ENCODE results near the gene BST1. TPM values are rescaled to one million over a fixed set of nuclear protein-coding genes. Genes with fewer than 3 reads are reported as not detected.

Gene BST1
- polyA plus RNA-seq, 1 of the 3 experiments (the other 2 are of a cell fraction): 7.3 TPM

DNA sequence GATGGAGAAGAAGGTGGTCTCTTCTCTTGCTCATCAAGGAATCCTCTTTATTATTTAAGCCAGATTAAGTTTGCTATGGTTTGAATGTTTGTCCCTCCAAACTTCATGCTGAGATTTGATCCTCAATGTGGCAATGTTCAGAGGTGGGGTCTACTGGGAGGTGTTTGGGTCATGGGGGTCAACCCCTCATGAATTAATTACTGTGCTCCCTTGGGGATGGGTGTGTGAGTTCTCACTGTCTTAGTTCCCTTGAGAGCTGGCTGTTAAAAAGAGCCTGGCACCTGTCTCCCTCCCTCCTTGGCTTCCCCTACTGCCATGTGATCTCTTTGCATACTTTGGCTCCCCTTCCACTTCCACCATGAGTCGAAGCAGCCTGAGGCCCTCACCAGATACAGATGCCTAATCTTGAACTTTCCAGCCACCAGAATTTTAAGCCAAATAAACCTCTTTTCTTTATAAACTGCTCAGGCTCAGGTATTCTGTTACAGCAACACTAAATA lies 39.3 kb downstream of the BST1 start:
- Histone ChIP-seq H4K20me1 (ENCODE audit: insufficient read depth) (no peaks in the 10 kb centered on the region), H3K27ac (ENCODE audit: low read depth in 2 of 2, low read length in 1 of 2) (no peak overlapping the region), H3K27me3 (ENCODE audit: insufficient read depth) (no peaks in the 10 kb centered on the region), H3K4me1 (ENCODE audit: control insufficient read depth in 1 of 2, insufficient read depth in 2 of 2, low read depth in 1 of 2, low read length in 1 of 2) (peaks cover 0 to 4% of the 10 kb centered on the region in 2 experiments; a peak in 1 of 4 replicates), H3K79me2 (ENCODE audit: insufficient read depth) (no peaks in the 10 kb centered on the region), H3K9me2 (no peaks in the 10 kb centered on the region), H3K4me3 (ENCODE audit: low read depth in 2 of 2, low read length in 1 of 2) (no peak overlapping the region), H3K36me3 (replicated peaks in 1 of 2; ENCODE audit: control insufficient read depth in 1 of 2, insufficient read depth in 2 of 2, low read length in 1 of 2) (no peaks in the 10 kb centered on the region), H3F3A (replicated peaks; ENCODE audit: insufficient read depth) (no peaks in the 10 kb centered on the region), H3K9ac (no peak overlapping the region), H2AFZ (ENCODE audit: low read depth) (no peak overlapping the region), H3K4me2 (no peak overlapping the region), H3K9me3 (no peaks in the 10 kb centered on the region)
- TF ChIP-seq YY1 (IDR thresholded peaks at IDR 0.05; ENCODE audit: low read depth) (no peak), MXI1 (IDR thresholded peaks at IDR 0.05; ENCODE audit: low read depth, low read length) (no peak), NFIC (IDR thresholded peaks at IDR 0.05; ENCODE audit: borderline replicate concordance) (no peak), SIN3A (IDR thresholded peaks at IDR 0.05; ENCODE audit: borderline replicate concordance, low read depth, low read length) (no peak)
- TF ChIP-seq, protein P1, sequence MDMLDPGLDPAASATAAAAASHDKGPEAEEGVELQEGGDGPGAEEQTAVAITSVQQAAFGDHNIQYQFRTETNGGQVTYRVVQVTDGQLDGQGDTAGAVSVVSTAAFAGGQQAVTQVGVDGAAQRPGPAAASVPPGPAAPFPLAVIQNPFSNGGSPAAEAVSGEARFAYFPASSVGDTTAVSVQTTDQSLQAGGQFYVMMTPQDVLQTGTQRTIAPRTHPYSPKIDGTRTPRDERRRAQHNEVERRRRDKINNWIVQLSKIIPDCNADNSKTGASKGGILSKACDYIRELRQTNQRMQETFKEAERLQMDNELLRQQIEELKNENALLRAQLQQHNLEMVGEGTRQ (IDR thresholded peaks at IDR 0.05; ENCODE audit: borderline replicate concordance, low read depth, low read length): no peak
- 6% methylated on average over 1 of the region's 1 CpG for WGBS (ENCODE audit: low lambda C conversion rate)
- no peak for DNase-seq
- POLR2A ChIA-PET: no interaction called here
- CTCF ChIA-PET: no interaction called here

DNA sequence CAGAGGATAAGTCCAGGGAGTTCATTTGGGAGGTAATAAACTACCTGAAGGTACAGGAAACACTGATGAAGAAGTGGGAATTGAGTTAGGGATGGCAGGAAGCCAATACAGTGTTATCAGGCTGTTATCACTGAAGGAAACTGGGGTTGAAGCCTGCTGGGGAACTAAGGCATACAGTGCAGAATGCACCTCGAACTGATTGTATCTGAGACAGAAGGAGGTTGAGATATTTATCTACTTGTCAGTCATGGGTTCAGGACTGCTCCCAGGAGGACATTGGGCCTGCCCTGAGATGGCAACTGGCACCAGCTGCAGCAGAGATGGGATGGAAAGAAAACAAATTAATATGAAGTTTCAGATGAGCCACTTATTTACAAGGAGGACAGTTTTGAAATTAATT lies 39.8 kb downstream of the BST1 start:
- POLR2A ChIA-PET: no interaction called here

DNA sequence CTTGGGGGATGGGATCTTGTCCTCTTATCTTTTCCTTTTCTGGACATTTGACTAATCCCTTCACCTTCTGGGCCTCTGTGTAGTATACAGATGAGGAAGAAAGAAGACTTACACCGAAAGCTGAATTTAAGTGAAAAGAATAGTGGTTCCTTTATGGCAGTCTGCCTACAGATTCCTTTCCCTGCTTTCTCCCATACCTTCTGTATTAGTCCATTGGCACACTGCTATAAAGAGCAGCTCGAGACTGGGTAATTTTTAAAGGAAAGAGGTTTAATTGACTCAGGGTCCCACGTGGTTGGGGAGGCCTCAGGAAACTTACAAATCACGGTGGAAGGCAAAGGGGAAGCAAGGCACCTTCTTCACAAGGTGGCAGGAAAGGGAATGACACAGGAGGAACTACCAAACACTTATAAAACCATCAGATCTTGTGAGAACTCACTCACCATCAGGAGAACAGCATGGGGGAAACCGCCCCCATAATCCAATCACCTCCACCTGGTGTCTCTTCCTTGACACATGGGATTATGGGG lies 41.2 kb downstream of the BST1 start:
- Histone ChIP-seq H3K4me3 (ENCODE audit: low read depth in 2 of 2, low read length in 1 of 2) (no peak overlapping the region), H3K36me3 (replicated peaks in 1 of 2; ENCODE audit: control insufficient read depth in 1 of 2, insufficient read depth in 2 of 2, low read length in 1 of 2) (no peaks in the 10 kb centered on the region), H3K9ac (no peak overlapping the region), H3K27me3 (ENCODE audit: insufficient read depth) (no peaks in the 10 kb centered on the region; the same call in 1 of the 2 replicates), H3K4me2 (no peak overlapping the region; the same call in 1 of the 2 replicates), H3K4me1 (ENCODE audit: control insufficient read depth in 1 of 2, insufficient read depth in 2 of 2, low read depth in 1 of 2, low read length in 1 of 2) (no peaks in the 10 kb centered on the region; a peak in 1 of 4 replicates), H3K27ac (ENCODE audit: low read depth in 2 of 2, low read length in 1 of 2) (no peak overlapping the region), H3K9me2 (no peaks in the 10 kb centered on the region), H3K9me3 (no peaks in the 10 kb centered on the region), H3F3A (replicated peaks; ENCODE audit: insufficient read depth) (no peaks in the 10 kb centered on the region), H3K79me2 (ENCODE audit: insufficient read depth) (no peaks in the 10 kb centered on the region), H2AFZ (ENCODE audit: low read depth) (no peak overlapping the region), H4K20me1 (ENCODE audit: insufficient read depth) (no peaks in the 10 kb centered on the region)
- POLR2A ChIA-PET: no interaction called here
- DNase-seq: no peak
- CTCF ChIA-PET: interaction anchor here (0.9 to 1.3 kb wide), 5 partner anchors 17 to 212 kb away, joined by 3 read pairs; no protein-coding TSS in a partner anchor
- 27% methylated on average over 5 of the region's 5 CpGs for WGBS (ENCODE audit: low lambda C conversion rate)
- TF ChIP-seq, protein P2, sequence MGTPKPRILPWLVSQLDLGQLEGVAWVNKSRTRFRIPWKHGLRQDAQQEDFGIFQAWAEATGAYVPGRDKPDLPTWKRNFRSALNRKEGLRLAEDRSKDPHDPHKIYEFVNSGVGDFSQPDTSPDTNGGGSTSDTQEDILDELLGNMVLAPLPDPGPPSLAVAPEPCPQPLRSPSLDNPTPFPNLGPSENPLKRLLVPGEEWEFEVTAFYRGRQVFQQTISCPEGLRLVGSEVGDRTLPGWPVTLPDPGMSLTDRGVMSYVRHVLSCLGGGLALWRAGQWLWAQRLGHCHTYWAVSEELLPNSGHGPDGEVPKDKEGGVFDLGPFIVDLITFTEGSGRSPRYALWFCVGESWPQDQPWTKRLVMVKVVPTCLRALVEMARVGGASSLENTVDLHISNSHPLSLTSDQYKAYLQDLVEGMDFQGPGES (IDR thresholded peaks at IDR 0.05; ENCODE audit: low read depth, low read length): no peak
- TF ChIP-seq TCF12 (IDR thresholded peaks at IDR 0.05) (no peak), RXRA (IDR thresholded peaks at IDR 0.05; ENCODE audit: borderline replicate concordance, low read depth) (no peak), EP300 (IDR thresholded peaks at IDR 0.05; ENCODE audit: borderline replicate concordance in 1 of 2, low read depth in 1 of 2, low read length in 1 of 2) (no peak), MXI1 (IDR thresholded peaks at IDR 0.05; ENCODE audit: low read depth, low read length) (no peak), FOSL2 (IDR thresholded peaks at IDR 0.05; ENCODE audit: borderline replicate concordance, low read depth) (no peak), POLR2AphosphoS5 (IDR thresholded peaks at IDR 0.05; ENCODE audit: low read depth, low read length) (no peak), CHD2 (IDR thresholded peaks at IDR 0.05; ENCODE audit: low read length, partially characterized antibody) (no peak)
- TF ChIP-seq, protein P3, sequence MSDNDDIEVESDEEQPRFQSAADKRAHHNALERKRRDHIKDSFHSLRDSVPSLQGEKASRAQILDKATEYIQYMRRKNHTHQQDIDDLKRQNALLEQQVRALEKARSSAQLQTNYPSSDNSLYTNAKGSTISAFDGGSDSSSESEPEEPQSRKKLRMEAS (IDR thresholded peaks at IDR 0.05; ENCODE audit: low read depth): no peak
- TF ChIP-seq, protein P4, sequence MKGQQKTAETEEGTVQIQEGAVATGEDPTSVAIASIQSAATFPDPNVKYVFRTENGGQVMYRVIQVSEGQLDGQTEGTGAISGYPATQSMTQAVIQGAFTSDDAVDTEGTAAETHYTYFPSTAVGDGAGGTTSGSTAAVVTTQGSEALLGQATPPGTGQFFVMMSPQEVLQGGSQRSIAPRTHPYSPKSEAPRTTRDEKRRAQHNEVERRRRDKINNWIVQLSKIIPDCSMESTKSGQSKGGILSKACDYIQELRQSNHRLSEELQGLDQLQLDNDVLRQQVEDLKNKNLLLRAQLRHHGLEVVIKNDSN (IDR thresholded peaks at IDR 0.05; ENCODE audit: borderline replicate concordance, low read depth): no peak
- TF ChIP-seq, protein P5, sequence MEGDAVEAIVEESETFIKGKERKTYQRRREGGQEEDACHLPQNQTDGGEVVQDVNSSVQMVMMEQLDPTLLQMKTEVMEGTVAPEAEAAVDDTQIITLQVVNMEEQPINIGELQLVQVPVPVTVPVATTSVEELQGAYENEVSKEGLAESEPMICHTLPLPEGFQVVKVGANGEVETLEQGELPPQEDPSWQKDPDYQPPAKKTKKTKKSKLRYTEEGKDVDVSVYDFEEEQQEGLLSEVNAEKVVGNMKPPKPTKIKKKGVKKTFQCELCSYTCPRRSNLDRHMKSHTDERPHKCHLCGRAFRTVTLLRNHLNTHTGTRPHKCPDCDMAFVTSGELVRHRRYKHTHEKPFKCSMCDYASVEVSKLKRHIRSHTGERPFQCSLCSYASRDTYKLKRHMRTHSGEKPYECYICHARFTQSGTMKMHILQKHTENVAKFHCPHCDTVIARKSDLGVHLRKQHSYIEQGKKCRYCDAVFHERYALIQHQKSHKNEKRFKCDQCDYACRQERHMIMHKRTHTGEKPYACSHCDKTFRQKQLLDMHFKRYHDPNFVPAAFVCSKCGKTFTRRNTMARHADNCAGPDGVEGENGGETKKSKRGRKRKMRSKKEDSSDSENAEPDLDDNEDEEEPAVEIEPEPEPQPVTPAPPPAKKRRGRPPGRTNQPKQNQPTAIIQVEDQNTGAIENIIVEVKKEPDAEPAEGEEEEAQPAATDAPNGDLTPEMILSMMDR (IDR thresholded peaks at IDR 0.05): no peak

More for the DNA sequence above, 39.8 kb downstream of the BST1 start:
- Histone ChIP-seq H3K4me3 (ENCODE audit: low read depth in 2 of 2, low read length in 1 of 2) (no peak overlapping the region), H3K9ac (no peak overlapping the region), H3K9me2 (no peaks in the 10 kb centered on the region), H4K20me1 (ENCODE audit: insufficient read depth) (no peaks in the 10 kb centered on the region), H3K79me2 (ENCODE audit: insufficient read depth) (no peaks in the 10 kb centered on the region), H3F3A (replicated peaks; ENCODE audit: insufficient read depth) (no peaks in the 10 kb centered on the region), H2AFZ (ENCODE audit: low read depth) (no peak overlapping the region), H3K36me3 (replicated peaks in 1 of 2; ENCODE audit: control insufficient read depth in 1 of 2, insufficient read depth in 2 of 2, low read length in 1 of 2) (no peaks in the 10 kb centered on the region), H3K4me2 (no peak overlapping the region), H3K4me1 (ENCODE audit: control insufficient read depth in 1 of 2, insufficient read depth in 2 of 2, low read depth in 1 of 2, low read length in 1 of 2) (peaks cover 0 to 4% of the 10 kb centered on the region in 2 experiments; a peak in 1 of 4 replicates), H3K9me3 (no peaks in the 10 kb centered on the region), H3K27me3 (ENCODE audit: insufficient read depth) (no peaks in the 10 kb centered on the region), H3K27ac (ENCODE audit: low read depth in 2 of 2, low read length in 1 of 2) (no peak overlapping the region)
- TF ChIP-seq, protein P3 (IDR thresholded peaks at IDR 0.05; ENCODE audit: low read depth): no peak
- no peak for TF ChIP-seq RAD21 (IDR thresholded peaks at IDR 0.05; ENCODE audit: low read length)
- WGBS (ENCODE audit: low lambda C conversion rate): 8% methylated on average over 1 of the region's 1 CpG
- no peak for DNase-seq
- CTCF ChIA-PET: interaction anchor here (1.0 kb wide), 1 partner anchor 18 kb away, joined by 3 read pairs; no protein-coding TSS in a partner anchor

Data from SK-N-SH (cell line).